Measurements from ENCODE around the gene PPIB. TPM values are rescaled to one million over a fixed set of nuclear protein-coding genes. Genes with fewer than 3 reads are reported as not detected.
A peak's percentile ranks its signal among the peaks of the same experiment; 100 is the strongest.

PPIB gene
- total RNA-seq, 4 donors from 2014 or later = 39.6 to 226 (median 154) TPM

GRCh38 chr15:64161688-64162477, 939 bp downstream of the PPIB start:
- no peak for DNase-seq
- H3K27me3 ChIP-seq = no peaks in the 10 kb centered on the region
- TF ChIP-seq POLR2A (IDR thresholded peaks at IDR 0.05) (no peak), EP300 (IDR thresholded peaks at IDR 0.05; ENCODE audit: low read depth) (no peak), CTCF (IDR thresholded peaks at IDR 0.05) (no peak), POLR2AphosphoS5 (IDR thresholded peaks at IDR 0.05) (no peak)
- H3K36me3 ChIP-seq = peaks cover 0 to 38% (median 16%) of the 10 kb centered on the region in 4 donors
- 30 to 46% methylated on average over 6 to 12 of the region's 12 CpGs for WGBS, 2 donors (ENCODE audit: low coverage in 1 of 2)
- H3K4me3 ChIP-seq = peak overlapping the region; percentile 72 to 87 (median 82)
- no peaks in the 10 kb centered on the region for H3K9me3 ChIP-seq
- H3K4me1 ChIP-seq = peaks cover 17 to 42% (median 22%) of the 10 kb centered on the region in 4 donors
- intact Hi-C loops (cut with DNase I; ENCODE audit: low total_unique reads) (no loop called here), in situ Hi-C loops (cut with MboI; ENCODE audit: low pct_ligation_motif_present in 1 of 4, low pct_unique_long_range_greater_than_20kb in 1 of 4, low sequenced_read_pairs in 3 of 4) (no loop called here)
- H3K27ac ChIP-seq = peak overlapping the region; percentile 83 to 98 (median 90)

GRCh38 chr15:64158363-64159134, 4.3 kb downstream of the PPIB start:
- in situ Hi-C loops (cut with MboI; ENCODE audit: low pct_ligation_motif_present in 1 of 4, low pct_unique_long_range_greater_than_20kb in 1 of 4, low sequenced_read_pairs in 3 of 4) = no loop called here
- Histone ChIP-seq H3K36me3 (peaks cover 0 to 48% (median 24%) of the 10 kb centered on the region in 4 donors), H3K4me1 (peaks cover 17 to 33% (median 22%) of the 10 kb centered on the region in 4 donors), H3K27me3 (no peaks in the 10 kb centered on the region), H3K27ac (no peak overlapping the region), H3K4me3 (no peak overlapping the region), H3K9me3 (no peaks in the 10 kb centered on the region)
- no peak for TF ChIP-seq POLR2AphosphoS5 (IDR thresholded peaks at IDR 0.05)
- no peak for TF ChIP-seq EP300 (IDR thresholded peaks at IDR 0.05; ENCODE audit: low read depth)
- TF ChIP-seq CTCF (IDR thresholded peaks at IDR 0.05) = no peak
- no peak for TF ChIP-seq POLR2A (IDR thresholded peaks at IDR 0.05)
- DNase-seq = no peak
- WGBS, 2 donors (ENCODE audit: low coverage in 1 of 2) = 87 to 88% methylated on average over 3 to 11 of the region's 11 CpGs
- intact Hi-C loops (cut with DNase I; ENCODE audit: low total_unique reads) = no loop called here

- peaks cover 17 to 40% (median 28%) of the 10 kb centered on the region in 4 donors for H3K4me1 ChIP-seq
- H3K27ac ChIP-seq = no peak overlapping the region
- no peak for DNase-seq
- TF ChIP-seq EP300 (IDR thresholded peaks at IDR 0.05; ENCODE audit: low read depth) (no peak), CTCF (IDR thresholded peaks at IDR 0.05) (no peak), POLR2A (IDR thresholded peaks at IDR 0.05) (no peak), POLR2AphosphoS5 (IDR thresholded peaks at IDR 0.05) (no peak)
- no peak overlapping the region for H3K4me3 ChIP-seq
- peaks cover 0 to 48% (median 24%) of the 10 kb centered on the region in 4 donors for H3K36me3 ChIP-seq
- in situ Hi-C loops (cut with MboI; ENCODE audit: low pct_ligation_motif_present in 1 of 4, low pct_unique_long_range_greater_than_20kb in 1 of 4, low sequenced_read_pairs in 3 of 4) (no loop called here), intact Hi-C loops (cut with DNase I; ENCODE audit: low total_unique reads) (no loop called here)
- H3K27me3 ChIP-seq = peaks cover 6% of the 10 kb centered on the region
- H3K9me3 ChIP-seq = no peaks in the 10 kb centered on the region
- 83% methylated on average over 1 of the region's 1 CpG; no CpG with 5 or more reads in 1 of the 2 donors for WGBS, 2 donors (ENCODE audit: low coverage in 1 of 2)
Measured at GRCh38 chr15:64157599-64158125, 5.2 kb downstream of the PPIB start.
